IPS-20b (cell line): ENCODE measurements around the gene PCDH9.
"Not testable (repeated sequence)": the region's sequence is repeated elsewhere in the genome, so short reads cannot be mapped to it uniquely, and the experiment has no call there.

Source experiments
- H3K27ac ChIP-seq: one replicate; pipeline ENCODE4 v1.5.1; 2013; ENCODE audit warnings: low read length
- H3K27me3 ChIP-seq: 2 replicates; pipeline ENCODE4 v1.6.1; 2013; ENCODE audit warnings: mild to moderate bottlenecking, low read length, inconsistent platforms; ENCODE audit not compliant: insufficient read depth
- H3K36me3 ChIP-seq: 2 replicates; pipeline ENCODE4 v1.6.1; 2013; ENCODE audit warnings: low read depth, mild to moderate bottlenecking, inconsistent platforms, low read length, moderate library complexity; ENCODE audit not compliant: insufficient read depth
- H3K4me1 ChIP-seq: 2 replicates; pipeline ENCODE4 v1.6.1; 2013; ENCODE audit warnings: mild to moderate bottlenecking, control low read depth, inconsistent platforms, low read length, moderate library complexity; ENCODE audit not compliant: insufficient read depth
- H3K4me3 ChIP-seq: 2 replicates; pipeline ENCODE4 v1.5.1; 2013; ENCODE audit warnings: mild to moderate bottlenecking, low read length, inconsistent platforms
- H3K9ac ChIP-seq: 2 replicates; pipeline ENCODE4 v1.6.1; 2013; ENCODE audit warnings: low read depth, mild to moderate bottlenecking, inconsistent platforms, low read length, moderate library complexity
- H3K9me3 ChIP-seq: 2 replicates; pipeline ENCODE4 v1.6.1; 2013; ENCODE audit warnings: mild to moderate bottlenecking, low read depth, low read length, inconsistent platforms; ENCODE audit not compliant: insufficient read depth

Gene PCDH9

DNA sequence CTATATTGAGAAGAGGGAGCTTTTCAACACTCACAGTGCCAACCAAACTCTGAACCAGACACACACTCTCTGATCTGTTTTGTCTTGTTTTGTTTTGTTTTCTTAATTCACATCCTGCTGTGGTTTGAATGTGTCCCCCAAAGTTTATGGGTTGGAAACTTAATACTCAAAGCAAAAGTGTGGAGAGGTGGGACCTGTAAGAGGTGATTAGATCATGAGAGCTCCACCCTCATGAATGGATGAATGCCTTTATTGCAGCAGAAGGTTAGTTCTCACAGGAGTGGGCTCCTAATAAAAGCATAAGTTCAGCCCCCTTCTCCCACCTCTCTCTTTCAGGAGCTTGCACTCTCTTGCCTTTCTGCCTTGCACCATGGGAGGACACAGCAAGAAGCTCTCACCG is 957.1 kb downstream of the PCDH9 start:
- H3K27ac ChIP-seq: no peak overlapping the region
- no peaks in the 10 kb centered on the region for H3K36me3 ChIP-seq
- no peak overlapping the region for H3K9ac ChIP-seq
- H3K27me3 ChIP-seq: no peaks in the 10 kb centered on the region
- peaks cover 14% of the 10 kb centered on the region; the same call in 1 of the 2 replicates for H3K9me3 ChIP-seq
- H3K4me1 ChIP-seq: no peaks in the 10 kb centered on the region
- H3K4me3 ChIP-seq: no peak overlapping the region

- H3K27me3 ChIP-seq: no peaks in the 10 kb centered on the region
- H3K9ac ChIP-seq: no peak overlapping the region
- H3K4me3 ChIP-seq: no peak overlapping the region
- no peaks in the 10 kb centered on the region for H3K9me3 ChIP-seq
- no peak overlapping the region for H3K27ac ChIP-seq
- no peaks in the 10 kb centered on the region for H3K4me1 ChIP-seq
- H3K36me3 ChIP-seq: no peaks in the 10 kb centered on the region
These were observed 963.4 kb downstream of the PCDH9 start for GRCh38 chr13:66266761-66267160.

DNA sequence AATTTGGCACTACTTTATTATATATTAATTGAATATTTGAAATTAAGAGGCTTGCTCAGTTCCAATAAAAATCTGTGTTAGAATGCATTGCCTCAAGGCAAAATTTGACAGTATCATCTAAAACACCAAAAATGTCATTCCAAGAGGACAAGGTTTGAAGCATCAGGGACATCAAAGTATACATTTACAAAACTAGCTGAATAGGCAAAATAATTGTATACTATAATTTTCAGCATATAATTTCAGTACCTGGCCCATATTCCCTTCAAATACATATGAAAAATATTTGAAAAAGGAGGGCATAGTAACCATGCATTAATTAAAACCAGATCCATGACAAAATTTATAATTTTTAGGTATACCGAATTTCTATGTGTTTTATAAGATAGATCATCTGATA is 963.8 kb downstream of the PCDH9 start:
- no peak overlapping the region for H3K4me3 ChIP-seq
- no peaks in the 10 kb centered on the region for H3K9me3 ChIP-seq
- H3K27ac ChIP-seq: no peak overlapping the region
- H3K27me3 ChIP-seq: no peaks in the 10 kb centered on the region
- no peaks in the 10 kb centered on the region for H3K4me1 ChIP-seq
- H3K9ac ChIP-seq: no peak overlapping the region
- no peaks in the 10 kb centered on the region for H3K36me3 ChIP-seq

- Histone ChIP-seq H3K9me3 (0 out of 2 replicates have a peak, but pooled peaks cover 3% of the 10 kb centered on the region), H3K27ac (no peak overlapping the region), H3K27me3 (no peaks in the 10 kb centered on the region), H3K36me3 (no peaks in the 10 kb centered on the region), H3K9ac (no peak overlapping the region), H3K4me3 (no peak overlapping the region), H3K4me1 (no peaks in the 10 kb centered on the region)
These were observed 964.8 kb downstream of the PCDH9 start for GRCh38 chr13:66265371-66265770.

DNA sequence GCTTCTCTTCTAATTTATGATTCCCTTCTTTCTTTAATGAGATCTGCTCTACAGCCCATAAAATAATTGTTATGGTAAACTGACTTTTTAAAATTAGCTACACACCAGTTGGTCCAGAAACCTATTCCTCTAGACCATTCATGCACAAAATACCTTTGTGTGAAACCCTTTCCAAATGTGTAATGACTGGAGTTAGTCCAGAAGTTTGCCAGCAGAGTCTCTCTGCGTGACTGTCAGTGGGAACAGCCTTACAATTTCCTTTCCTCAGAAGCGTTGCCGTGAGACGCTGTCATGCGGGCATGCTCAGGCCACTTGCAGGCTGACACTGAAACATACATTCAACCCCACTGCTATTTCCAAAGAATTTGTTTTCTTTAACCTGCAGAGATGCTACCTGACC is 965.2 kb downstream of the PCDH9 start:
- no peak overlapping the region for H3K27ac ChIP-seq
- peaks cover 7% of the 10 kb centered on the region for H3K9me3 ChIP-seq
- no peak overlapping the region for H3K4me3 ChIP-seq
- H3K4me1 ChIP-seq: no peaks in the 10 kb centered on the region
- no peak overlapping the region for H3K9ac ChIP-seq
- H3K36me3 ChIP-seq: no peaks in the 10 kb centered on the region
- H3K27me3 ChIP-seq: no peaks in the 10 kb centered on the region

DNA sequence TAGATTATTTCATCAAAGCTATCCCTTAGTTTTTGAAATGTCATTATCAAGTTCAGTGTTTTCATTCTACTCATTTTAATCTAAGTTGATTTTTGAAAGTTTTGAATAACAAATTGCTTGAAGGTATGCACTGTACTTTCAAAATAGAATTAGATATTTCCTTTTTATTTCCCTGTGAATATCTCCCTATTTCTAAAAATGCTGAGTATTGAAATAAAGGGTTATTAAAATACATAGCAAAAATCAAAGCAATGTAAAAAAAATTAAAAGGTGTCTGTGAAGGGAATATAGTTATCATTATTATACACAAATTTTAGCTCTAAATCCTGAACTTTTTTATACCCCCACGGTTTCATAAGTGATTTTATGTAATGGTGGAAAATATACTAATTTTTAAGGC is 967.8 kb downstream of the PCDH9 start:
- H3K27me3 ChIP-seq: no peaks in the 10 kb centered on the region
- no peaks in the 10 kb centered on the region for H3K4me1 ChIP-seq

DNA sequence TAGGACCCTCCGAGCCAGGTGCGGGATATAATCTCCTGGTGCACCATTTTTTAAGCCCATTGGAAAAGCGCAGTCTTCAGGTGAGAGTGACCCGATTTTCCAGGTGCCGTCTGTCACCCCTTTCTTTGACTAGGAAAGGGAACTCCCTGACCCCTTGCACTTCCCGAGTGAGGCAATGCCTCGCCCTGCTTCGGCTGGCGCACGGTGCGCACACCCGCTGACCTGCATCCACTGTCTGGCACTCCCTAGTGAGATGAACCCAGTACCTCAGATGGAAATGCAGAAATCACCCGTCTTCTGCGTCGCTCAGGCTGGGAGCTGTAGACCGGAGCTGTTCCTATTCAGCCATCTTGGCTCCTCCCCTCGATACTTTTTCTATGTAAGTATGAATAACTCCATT is 970.7 kb downstream of the PCDH9 start:
- H3K9me3 ChIP-seq: peaks cover 11% of the 10 kb centered on the region
- not testable (repeated sequence) for H3K36me3 ChIP-seq, H3K9ac ChIP-seq, H3K27ac ChIP-seq, H3K4me1 ChIP-seq, H3K4me3 ChIP-seq, H3K27me3 ChIP-seq

More for the DNA sequence above, 967.8 kb downstream of the PCDH9 start:
- H3K4me3 ChIP-seq: no peak overlapping the region
- no peak overlapping the region for H3K27ac ChIP-seq
- no peaks in the 10 kb centered on the region for H3K36me3 ChIP-seq
- no peak overlapping the region for H3K9ac ChIP-seq
- peaks cover 11% of the 10 kb centered on the region for H3K9me3 ChIP-seq
